Activated T-helper 2 cell treated with anti-CD3 and anti-CD28 coated beads, Interferon-gamma antibody, Interleukin-2, Interleukin-4, amounts not matched to agents 10 μg/mL and 5 μg/mL and 100 μg/mL, durations not matched to agents 14 hours and 24 hours and 36 hours (primary cell): ENCODE measurements around the gene TBKBP1. TPM values are rescaled to one million over a fixed set of nuclear protein-coding genes. Genes with fewer than 3 reads are reported as not detected.
"Not testable (repeated sequence)": the region's sequence is repeated elsewhere in the genome, so short reads cannot be mapped to it uniquely, and the experiment has no call there.

ENCODE experiments used
- DNase-seq: peaks from one replicate; pipeline ENCODE4 v3.0.0; 2021; ENCODE audit warnings: low spot score
- H3K27ac Mint-ChIP-seq: one replicate; pipeline ENCODE4 v1.8.0; 2021; ENCODE audit warnings: mixed read lengths
- H3K27me3 Mint-ChIP-seq: one replicate; pipeline ENCODE4 v1.8.0; 2021; ENCODE audit warnings: low read depth, mixed read lengths
- H3K36me3 Mint-ChIP-seq: one replicate; pipeline ENCODE4 v1.8.0; 2021; ENCODE audit warnings: low read depth, mixed read lengths
- H3K4me1 Mint-ChIP-seq: one replicate; pipeline ENCODE4 v1.8.0; 2021; ENCODE audit warnings: low read depth, mixed read lengths
- H3K4me3 Mint-ChIP-seq: one replicate; pipeline ENCODE4 v1.8.0; 2021; ENCODE audit warnings: low read depth, mild to moderate bottlenecking, moderate library complexity, mixed read lengths
- H3K9me3 Mint-ChIP-seq: one replicate; pipeline ENCODE4 v1.8.0; 2021; ENCODE audit warnings: mixed read lengths
- intact Hi-C: fragments of 100-400 bp; cut with micrococcal nuclease; formaldehyde crosslinking; loops from one replicate; pipeline ENCODE4 v1.15.1; 2023
- total RNA-seq: library from RNA; stranded (reverse); gene quantifications from 2 replicates; pipeline ENCODE4 v1.2.3, GENCODE V29; 2022

TBKBP1 gene
- total RNA-seq, 1 donor from 2014 or later = 9.8 TPM

- H3K27me3 Mint-ChIP-seq = no peaks in the 10 kb centered on the region
- intact Hi-C loops = no loop called here
- peak overlapping the region; percentile 100 for H3K4me3 Mint-ChIP-seq
- DNase-seq = no peak
- H3K36me3 Mint-ChIP-seq = peaks cover 48% of the 10 kb centered on the region
- H3K9me3 Mint-ChIP-seq = no peaks in the 10 kb centered on the region
- H3K4me1 Mint-ChIP-seq = peaks cover 49% of the 10 kb centered on the region
- peak overlapping the region; percentile 76 for H3K27ac Mint-ChIP-seq
Measured at GRCh38 chr17:47736501-47737495, 42.8 kb downstream of the TBKBP1 start.

GRCh38 chr17:47738178-47738577 lies 44.2 kb downstream of the TBKBP1 start:
- no peak for DNase-seq
- H3K27ac Mint-ChIP-seq = no peak overlapping the region
- H3K36me3 Mint-ChIP-seq = peaks cover 49% of the 10 kb centered on the region
- H3K9me3 Mint-ChIP-seq = no peaks in the 10 kb centered on the region
- H3K4me3 Mint-ChIP-seq = no peak overlapping the region
- H3K4me1 Mint-ChIP-seq = peaks cover 39% of the 10 kb centered on the region
- intact Hi-C loops = no loop called here
- H3K27me3 Mint-ChIP-seq = no peaks in the 10 kb centered on the region

GRCh38 chr17:47739150-47739549 lies 45.2 kb downstream of the TBKBP1 start:
- Mint-ChIP-seq H3K4me3 (no peak overlapping the region), H3K9me3 (no peaks in the 10 kb centered on the region), H3K4me1 (peaks cover 39% of the 10 kb centered on the region), H3K27me3 (no peaks in the 10 kb centered on the region), H3K36me3 (peaks cover 49% of the 10 kb centered on the region), H3K27ac (no peak overlapping the region)
- DNase-seq = no peak
- intact Hi-C loops = no loop called here

GRCh38 chr17:47739945-47740344 lies 46.0 kb downstream of the TBKBP1 start:
- peaks cover 36% of the 10 kb centered on the region for H3K4me1 Mint-ChIP-seq
- H3K27me3 Mint-ChIP-seq, H3K9me3 Mint-ChIP-seq, intact Hi-C loops, DNase-seq, H3K4me3 Mint-ChIP-seq, H3K27ac Mint-ChIP-seq: not testable (repeated sequence)
- peaks cover 47% of the 10 kb centered on the region for H3K36me3 Mint-ChIP-seq

- peaks cover 47% of the 10 kb centered on the region for H3K36me3 Mint-ChIP-seq
- H3K4me1 Mint-ChIP-seq = peaks cover 25% of the 10 kb centered on the region
- no peak overlapping the region for H3K4me3 Mint-ChIP-seq
- H3K9me3 Mint-ChIP-seq = no peaks in the 10 kb centered on the region
- intact Hi-C loops = no loop called here
- H3K27me3 Mint-ChIP-seq = no peaks in the 10 kb centered on the region
- no peak for DNase-seq
- H3K27ac Mint-ChIP-seq = peak overlapping the region; percentile 49
Measured at GRCh38 chr17:47741109-47741792, 47.3 kb downstream of the TBKBP1 start.

- Mint-ChIP-seq H3K4me1 (peaks cover 20% of the 10 kb centered on the region), H3K27me3 (no peaks in the 10 kb centered on the region), H3K4me3 (no peak overlapping the region), H3K27ac (peak overlapping the region; percentile 49), H3K9me3 (no peaks in the 10 kb centered on the region), H3K36me3 (peaks cover 43% of the 10 kb centered on the region)
- no peak for DNase-seq
- intact Hi-C loops = no loop called here
Measured at GRCh38 chr17:47741793-47742145, 47.8 kb downstream of the TBKBP1 start.

GRCh38 chr17:47742319-47743181 lies 48.6 kb downstream of the TBKBP1 start:
- Mint-ChIP-seq H3K36me3 (peaks cover 40% of the 10 kb centered on the region), H3K27me3 (no peaks in the 10 kb centered on the region), H3K4me3 (no peak overlapping the region), H3K27ac (no peak overlapping the region), H3K9me3 (no peaks in the 10 kb centered on the region), H3K4me1 (peaks cover 14% of the 10 kb centered on the region)
- intact Hi-C loops = no loop called here
- DNase-seq = no peak

GRCh38 chr17:47744168-47745036 lies 50.4 kb downstream of the TBKBP1 start:
- no peak for DNase-seq
- no peaks in the 10 kb centered on the region for H3K27me3 Mint-ChIP-seq
- H3K9me3 Mint-ChIP-seq = no peaks in the 10 kb centered on the region
- intact Hi-C loops = no loop called here
- H3K4me3 Mint-ChIP-seq = no peak overlapping the region
- H3K27ac Mint-ChIP-seq = no peak overlapping the region
- H3K4me1 Mint-ChIP-seq = peaks cover 14% of the 10 kb centered on the region
- peaks cover 38% of the 10 kb centered on the region for H3K36me3 Mint-ChIP-seq

- Mint-ChIP-seq H3K27me3 (no peaks in the 10 kb centered on the region), H3K27ac (no peak overlapping the region), H3K4me1 (peaks cover 14% of the 10 kb centered on the region), H3K36me3 (peaks cover 38% of the 10 kb centered on the region), H3K4me3 (no peak overlapping the region), H3K9me3 (no peaks in the 10 kb centered on the region)
- DNase-seq = no peak
- intact Hi-C loops = no loop called here
Measured at GRCh38 chr17:47745037-47745380, 51.0 kb downstream of the TBKBP1 start.

GRCh38 chr17:47751471-47751870 lies 57.5 kb downstream of the TBKBP1 start:
- no peak for DNase-seq
- no peaks in the 10 kb centered on the region for H3K4me1 Mint-ChIP-seq
- H3K27ac Mint-ChIP-seq = no peak overlapping the region
- intact Hi-C loops = no loop called here
- no peak overlapping the region for H3K4me3 Mint-ChIP-seq
- peaks cover 3% of the 10 kb centered on the region for H3K36me3 Mint-ChIP-seq
- H3K27me3 Mint-ChIP-seq = peaks cover 5% of the 10 kb centered on the region
- H3K9me3 Mint-ChIP-seq = peaks cover under 1% of the 10 kb centered on the region

- no peaks in the 10 kb centered on the region for H3K36me3 Mint-ChIP-seq
Measured at GRCh38 chr17:47757386-47757785, 63.4 kb downstream of the TBKBP1 start.

More at GRCh38 chr17:47757386-47757785, 63.4 kb downstream of the TBKBP1 start:
- intact Hi-C loops = no loop called here
- Mint-ChIP-seq H3K27me3 (peaks cover 26% of the 10 kb centered on the region), H3K27ac (no peak overlapping the region), H3K9me3 (peaks cover 21% of the 10 kb centered on the region), H3K4me3 (no peak overlapping the region), H3K4me1 (no peaks in the 10 kb centered on the region)
- DNase-seq = no peak
